Ishikawa (cell line): ENCODE measurements around the gene INPP4A.

Source experiments
- CEBPB ChIP-seq: IDR thresholded peaks from 2 replicates; pipeline ENCODE4 v1.6.1; 2012
- CREB1 ChIP-seq: IDR thresholded peaks from 2 replicates; pipeline ENCODE4 v1.6.1; 2012; ENCODE audit warnings: low read depth
- EGR1 ChIP-seq: IDR thresholded peaks from 2 replicates; pipeline ENCODE4 v1.6.1; 2012
- EP300 ChIP-seq: IDR thresholded peaks from 2 replicates; pipeline ENCODE4 v1.6.1; 2012; ENCODE audit warnings: borderline replicate concordance
- FOXM1 ChIP-seq: IDR thresholded peaks from 2 replicates; pipeline ENCODE4 v1.6.1; 2012; ENCODE audit warnings: low read depth, borderline replicate concordance
- MAX ChIP-seq: IDR thresholded peaks from 2 replicates; pipeline ENCODE4 v1.6.1; 2012
- NFIC ChIP-seq: IDR thresholded peaks from 2 replicates; pipeline ENCODE4 v1.6.1; 2012
- RAD21 ChIP-seq: IDR thresholded peaks from 2 replicates; pipeline ENCODE4 v1.6.1; 2012; ENCODE audit warnings: low read depth
- REST ChIP-seq: IDR thresholded peaks from 2 replicates; pipeline ENCODE4 v1.6.1; 2012; ENCODE audit warnings: low read depth, mild to moderate bottlenecking
- TAF1 ChIP-seq: IDR thresholded peaks from 2 replicates; pipeline ENCODE4 v1.6.1; 2012; ENCODE audit warnings: low read depth, mild to moderate bottlenecking
- TCF12 ChIP-seq: IDR thresholded peaks from 2 replicates; pipeline ENCODE4 v1.6.1; 2012; ENCODE audit warnings: low read depth
- TEAD4 ChIP-seq: IDR thresholded peaks from 2 replicates; pipeline ENCODE4 v1.6.1; 2012
- YY1 ChIP-seq: IDR thresholded peaks from 2 replicates; pipeline ENCODE4 v1.6.1; 2012; ENCODE audit warnings: low read depth
- ZBTB7A ChIP-seq: IDR thresholded peaks from 2 replicates; pipeline ENCODE4 v1.6.1; 2012; ENCODE audit warnings: low read depth
- TF ChIP-seq, protein P1 (sequence below): IDR thresholded peaks from 2 replicates; pipeline ENCODE4 v1.6.1; 2012

INPP4A gene

GRCh38 chr2:98473995-98474780, 29.5 kb downstream of the INPP4A start:
- TF ChIP-seq EGR1 (no peak), RAD21 (no peak), REST (no peak), TEAD4 (no peak), FOXM1 (no peak), ZBTB7A (no peak), EP300 (no peak), CREB1 (no peak), YY1 (no peak), NFIC (no peak), TAF1 (no peak), TCF12 (no peak)
- TF ChIP-seq, protein P1, sequence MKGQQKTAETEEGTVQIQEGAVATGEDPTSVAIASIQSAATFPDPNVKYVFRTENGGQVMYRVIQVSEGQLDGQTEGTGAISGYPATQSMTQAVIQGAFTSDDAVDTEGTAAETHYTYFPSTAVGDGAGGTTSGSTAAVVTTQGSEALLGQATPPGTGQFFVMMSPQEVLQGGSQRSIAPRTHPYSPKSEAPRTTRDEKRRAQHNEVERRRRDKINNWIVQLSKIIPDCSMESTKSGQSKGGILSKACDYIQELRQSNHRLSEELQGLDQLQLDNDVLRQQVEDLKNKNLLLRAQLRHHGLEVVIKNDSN: no peak

DNA sequence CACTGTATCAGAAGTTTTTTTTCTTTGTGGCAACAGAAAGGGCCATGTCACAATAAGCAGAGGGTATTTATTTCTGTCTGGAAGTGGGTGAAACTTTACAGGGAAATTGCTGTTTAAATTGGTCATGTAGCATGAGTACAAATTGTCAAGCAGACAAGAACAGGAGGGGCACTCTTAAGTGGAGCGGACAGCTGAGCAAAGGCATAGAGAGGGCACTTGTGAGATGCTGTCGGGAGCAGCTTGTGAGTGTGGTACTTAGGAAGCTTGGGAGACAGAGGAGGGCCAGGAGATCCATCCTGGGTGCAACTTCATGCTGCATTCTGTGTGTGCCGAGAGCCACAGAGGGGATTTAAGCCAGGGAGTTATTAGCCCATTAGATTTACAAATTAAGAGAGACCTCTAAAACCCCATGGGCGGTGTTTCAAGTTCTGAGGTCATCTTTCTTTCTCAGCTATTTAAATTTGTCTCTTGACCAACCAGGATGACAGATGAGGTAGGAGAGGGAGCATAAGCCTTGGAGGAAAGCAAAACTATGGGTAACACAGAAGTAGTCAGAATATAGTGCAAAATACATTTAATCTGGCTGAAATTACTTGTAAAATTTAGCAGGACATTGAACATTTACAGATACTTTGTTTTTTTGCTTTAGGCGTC, 30.4 kb downstream of the INPP4A start:
- no peak for TF ChIP-seq REST
- no peak for TF ChIP-seq EP300
- no peak for TF ChIP-seq RAD21
- TF ChIP-seq EGR1: no peak
- no peak for TF ChIP-seq TEAD4
- TF ChIP-seq FOXM1: no peak
- TF ChIP-seq NFIC: no peak
- no peak for TF ChIP-seq CREB1
- no peak for TF ChIP-seq CEBPB
- TF ChIP-seq MAX: no peak
- TF ChIP-seq TAF1: no peak
- TF ChIP-seq ZBTB7A: no peak
- no peak for TF ChIP-seq TCF12

- TF ChIP-seq, protein P1: no peak
- TF ChIP-seq NFIC (no peak), TEAD4 (no peak), YY1 (no peak), CREB1 (no peak), CEBPB (no peak), RAD21 (no peak), EP300 (no peak), ZBTB7A (no peak), EGR1 (no peak), REST (no peak), TCF12 (no peak), MAX (no peak), FOXM1 (no peak), TAF1 (no peak)
These were observed 31.7 kb downstream of the INPP4A start for GRCh38 chr2:98476192-98476868.
